HG02885 (cell line): ENCODE measurements around the gene HES4.
"Not testable (repeated sequence)": the region's sequence is repeated elsewhere in the genome, so short reads cannot be mapped to it uniquely, and the experiment has no call there.

ENCODE experiments used
- ATAC-seq: cut with Tn5 transposase; IDR thresholded peaks from one replicate; pipeline ENCODE4 v1.9.1; 2021; ENCODE audit warnings: mild to moderate bottlenecking; ENCODE audit not compliant: unreplicated experiment, poor library complexity

Gene HES4

GRCh38 chr1:981491-981954 lies 18.4 kb downstream of the HES4 start:
- ATAC-seq = no peak

GRCh38 chr1:980602-981395 lies 19.1 kb downstream of the HES4 start:
- ATAC-seq = no peak

- ATAC-seq = no peak
Observed at GRCh38 chr1:980137-980571, 19.7 kb downstream of the HES4 start.

GRCh38 chr1:979744-980072 lies 20.2 kb downstream of the HES4 start:
- no peak for ATAC-seq

GRCh38 chr1:978835-979743 lies 20.8 kb downstream of the HES4 start:
- ATAC-seq = no peak

- no peak for ATAC-seq
Observed at GRCh38 chr1:978069-978834, 21.6 kb downstream of the HES4 start.

GRCh38 chr1:976791-977190 lies 23.1 kb downstream of the HES4 start:
- not testable (repeated sequence) for ATAC-seq

GRCh38 chr1:975896-976683 lies 23.8 kb downstream of the HES4 start:
- ATAC-seq = no peak

- ATAC-seq = no peak
Observed at GRCh38 chr1:975365-975764, 24.5 kb downstream of the HES4 start.

- ATAC-seq = no peak
Observed at GRCh38 chr1:974687-975328, 25.1 kb downstream of the HES4 start.

GRCh38 chr1:974293-974640 lies 25.6 kb downstream of the HES4 start:
- no peak for ATAC-seq

GRCh38 chr1:973459-974292 lies 26.2 kb downstream of the HES4 start:
- no peak for ATAC-seq

GRCh38 chr1:972726-973458 lies 27.0 kb downstream of the HES4 start:
- ATAC-seq = no peak

GRCh38 chr1:971751-972506 lies 28.0 kb downstream of the HES4 start:
- ATAC-seq = no peak

- ATAC-seq = no peak
Observed at GRCh38 chr1:970973-971730, 28.7 kb downstream of the HES4 start.

- no peak for ATAC-seq
Observed at GRCh38 chr1:970242-970972, 29.5 kb downstream of the HES4 start.
